BJ (cell line): ENCODE measurements around the gene SMIM35. TPM values are rescaled to one million over a fixed set of nuclear protein-coding genes. Genes with fewer than 3 reads are reported as not detected.

Experiments
- CTCF ChIA-PET: fragments of 350-600 bp; formaldehyde crosslinking; extraction: SDS; loops from one replicate; lab custom pipeline; 2021; ENCODE audit warnings: antibody characterized with exemption, inconsistent platforms; lab: Yijun Ruan, JAX
- POLR2A ChIA-PET: fragments of 300-600 bp; sonication (Branson Sonifier 250); formaldehyde crosslinking; extraction: SDS; loops from one replicate; lab custom pipeline; 2021; ENCODE audit warnings: antibody characterized with exemption; lab: Charles Lee
- DNase-seq: peaks from one replicate; pipeline ENCODE4 v3.0.0-alpha.2; 2011; ENCODE audit warnings: low read depth
- H3K27me3 ChIP-seq: 2 replicates; pipeline ENCODE4 v1.6.0; 2011; ENCODE audit warnings: low read length; ENCODE audit not compliant: control insufficient read depth, insufficient read depth
- H3K36me3 ChIP-seq: 2 replicates; pipeline ENCODE4 v1.5.1; 2011; ENCODE audit warnings: low read length; ENCODE audit not compliant: control insufficient read depth, insufficient read depth
- H3K4me3 ChIP-seq: 2 replicates; pipeline ENCODE4 v1.5.1; 2011; ENCODE audit warnings: low read depth, mild to moderate bottlenecking, control low read depth, low read length
- CTCF ChIP-seq: IDR thresholded peaks from 2 replicates; pipeline ENCODE4 v1.5.1; 2011; ENCODE audit warnings: low read depth, mild to moderate bottlenecking, control low read depth, inconsistent platforms, low read length, moderate library complexity; ENCODE audit not compliant: insufficient read depth
- polyA plus RNA-seq: library from polyadenylated mRNA; depleted of rRNA; stranded (reverse); fragments of >200 nt; gene quantifications from 2 replicates; pipeline ENCODE4 v1.2.3, GENCODE V29; 2011

SMIM35 gene
- polyA plus RNA-seq, 1 experiment, result not detected

- no peak for TF ChIP-seq CTCF
- Histone ChIP-seq H3K27me3 (no peaks in the 10 kb centered on the region), H3K4me3 (no peak overlapping the region), H3K36me3 (no peaks in the 10 kb centered on the region)
- DNase-seq, result no peak
- ChIA-PET CTCF (no interaction called here), POLR2A (no interaction called here)
Measured at GRCh38 chr11:118079491-118079890, 7.3 kb downstream of the SMIM35 start.

- H3K4me3 ChIP-seq, result no peak overlapping the region
- no peak for TF ChIP-seq CTCF
- H3K36me3 ChIP-seq, result no peaks in the 10 kb centered on the region
- H3K27me3 ChIP-seq, result no peaks in the 10 kb centered on the region
- no peak for DNase-seq
- ChIA-PET CTCF (interaction anchor here (1.3 kb wide), 1 partner anchor 26 kb away, joined by 5 read pairs; no protein-coding TSS in a partner anchor), POLR2A (no interaction called here)
Measured at GRCh38 chr11:118078911-118079411, 7.8 kb downstream of the SMIM35 start.

GRCh38 chr11:118076754-118077281 lies 9.9 kb downstream of the SMIM35 start, which contains the start of gene TMPRSS4:
Gene TMPRSS4 (plus strand): TSS chr11:118077078. CDS start chr11:118077303, 225 bp downstream.
- POLR2A ChIA-PET, result no interaction called here
- TF ChIP-seq CTCF, result no peak
- CTCF ChIA-PET, result no interaction called here
- H3K36me3 ChIP-seq, result no peaks in the 10 kb centered on the region
- H3K4me3 ChIP-seq, result no peak within 1 kb of the TSS
- H3K27me3 ChIP-seq, result no peaks in the 10 kb centered on the region
- no peak for DNase-seq

- Histone ChIP-seq H3K36me3 (no peaks in the 10 kb centered on the region), H3K4me3 (no peak overlapping the region), H3K27me3 (no peaks in the 10 kb centered on the region)
- TF ChIP-seq CTCF, result no peak
- no peak for DNase-seq
- POLR2A ChIA-PET, result no interaction called here
- CTCF ChIA-PET, result interaction anchor here (0.9 to 2.0 kb wide), 2 partner anchors 22 to 258 kb away, joined by 3 to 4 read pairs; no protein-coding TSS in a partner anchor
Measured at GRCh38 chr11:118074785-118075184, 12.0 kb downstream of the SMIM35 start.

- ChIA-PET POLR2A (no interaction called here), CTCF (interaction anchor here (0.9 to 2.0 kb wide), 2 partner anchors 21 to 257 kb away, joined by 3 to 4 read pairs; no protein-coding TSS in a partner anchor)
- Histone ChIP-seq H3K4me3 (no peak overlapping the region), H3K27me3 (no peaks in the 10 kb centered on the region), H3K36me3 (no peaks in the 10 kb centered on the region)
- TF ChIP-seq CTCF, result no peak
- DNase-seq, result no peak
Measured at GRCh38 chr11:118074091-118074685, 12.6 kb downstream of the SMIM35 start.
